HEK293 (cell line): Measurements from ENCODE around the gene PACS1.
A peak's percentile ranks its signal among the peaks of the same experiment; 100 is the strongest.

Experiments used
- CTCF ChIA-PET: fragments of 350-600 bp; formaldehyde crosslinking; extraction: SDS; loops from one replicate; lab custom pipeline; 2021; ENCODE audit warnings: antibody characterized with exemption; lab: Yijun Ruan, JAX
- POLR2A ChIA-PET: fragments of 300-600 bp; formaldehyde crosslinking; extraction: SDS; loops from one replicate; lab custom pipeline; 2020; ENCODE audit warnings: antibody characterized with exemption, inconsistent platforms; lab: Yijun Ruan, JAX
- H3K27ac ChIP-seq: fragments of 200-500 bp; sonication (Bioruptor generic); 2 replicates; pipeline ENCODE4 v1.5.1; 2014; ENCODE audit warnings: low read depth, low read length, control low read depth, inconsistent platforms; ENCODE audit errors: extremely low read depth
- H3K36me3 ChIP-seq, 2 experiments: fragments of 200-500 bp in 1 of 2; sonication (Bioruptor generic) in 1 of 2; 1 replicate in 1 of 2; 2 replicates in 1 of 2; pipeline ENCODE4 v1.5.1; 2014 to 2017; ENCODE audit warnings: inconsistent platforms in 2 of 2, low read length in 2 of 2; ENCODE audit not compliant: control insufficient read depth in 2 of 2, insufficient read depth in 1 of 2
- H3K4me1 ChIP-seq: fragments of 200-500 bp; sonication (Bioruptor generic); 2 replicates; pipeline ENCODE4 v1.5.1; 2014; ENCODE audit warnings: mild to moderate bottlenecking, low read length, inconsistent platforms; ENCODE audit not compliant: control insufficient read depth, insufficient read depth
- H3K4me3 ChIP-seq: 2 replicates; pipeline ENCODE4 v1.5.1; 2011; ENCODE audit warnings: low read depth, mild to moderate bottlenecking, control low read depth, low read length, moderate library complexity
- H3K9me3 ChIP-seq: fragments of 200-500 bp; sonication (Bioruptor generic); 2 replicates; pipeline ENCODE4 v1.5.1; 2014; ENCODE audit warnings: low read depth, low read length, inconsistent platforms; ENCODE audit not compliant: control insufficient read depth, insufficient read depth
- EGR2 ChIP-seq: fragments of 450-650 bp; formaldehyde crosslinking; IDR thresholded peaks from 2 replicates; pipeline ENCODE4 v1.5.1; 2016; ENCODE audit warnings: low read depth, missing biosample characterization, missing genetic modification characterization
- GLI2 ChIP-seq: fragments of 450-650 bp; formaldehyde crosslinking; IDR thresholded peaks from 2 replicates; pipeline ENCODE4; 2017; ENCODE audit warnings: missing biosample characterization, missing genetic modification characterization, low read depth, borderline replicate concordance
- GLIS1 ChIP-seq: fragments of 450-650 bp; formaldehyde crosslinking; IDR thresholded peaks from 2 replicates; pipeline ENCODE4 v1.5.1; 2016; ENCODE audit warnings: missing biosample characterization, missing genetic modification characterization
- HOXA7 ChIP-seq: sonication (generic); formaldehyde crosslinking; IDR thresholded peaks from 2 replicates; pipeline ENCODE4 v1.8.1; 2022; ENCODE audit warnings: missing genetic modification reagents, borderline replicate concordance
- HOXD13 ChIP-seq: sonication (generic); formaldehyde crosslinking; IDR thresholded peaks from 2 replicates; pipeline ENCODE4 v1.8.0; 2022; ENCODE audit warnings: missing genetic modification reagents, borderline replicate concordance
- INSM2 ChIP-seq: fragments of 450-650 bp; formaldehyde crosslinking; IDR thresholded peaks from 2 replicates; pipeline ENCODE4 v1.5.1; 2016; ENCODE audit warnings: missing biosample characterization, missing genetic modification characterization
- KLF10 ChIP-seq: fragments of 450-650 bp; IDR thresholded peaks from 2 replicates; pipeline ENCODE4 v1.5.1; 2018; ENCODE audit warnings: missing biosample characterization, mild to moderate bottlenecking, missing genetic modification characterization
- KLF16 ChIP-seq: fragments of 450-650 bp; formaldehyde crosslinking; IDR thresholded peaks from 2 replicates; pipeline ENCODE4 v1.5.1; 2017; ENCODE audit warnings: missing biosample characterization, missing genetic modification characterization
- KLF7 ChIP-seq: fragments of 450-650 bp; formaldehyde crosslinking; IDR thresholded peaks from 2 replicates; pipeline ENCODE4 v1.5.1; 2016; ENCODE audit warnings: missing biosample characterization, missing genetic modification characterization, borderline replicate concordance
- KLF8 ChIP-seq: fragments of 450-650 bp; formaldehyde crosslinking; IDR thresholded peaks from 2 replicates; pipeline ENCODE4 v1.5.1; 2016; ENCODE audit warnings: missing biosample characterization, missing genetic modification characterization
- PATZ1 ChIP-seq: fragments of 450-650 bp; formaldehyde crosslinking; IDR thresholded peaks from 2 replicates; pipeline ENCODE4 v1.5.1; 2016; ENCODE audit warnings: missing biosample characterization, missing genetic modification characterization
- PBX3 ChIP-seq: sonication (generic); formaldehyde crosslinking; IDR thresholded peaks from 2 replicates; pipeline ENCODE4 v1.8.1; 2022; ENCODE audit warnings: mild to moderate bottlenecking, moderate library complexity, missing genetic modification reagents
- REST ChIP-seq: fragments of 450-650 bp; formaldehyde crosslinking; IDR thresholded peaks from 2 replicates; pipeline ENCODE4 v1.5.1; 2016; ENCODE audit warnings: missing biosample characterization, missing genetic modification characterization
- ZBTB17 ChIP-seq: fragments of 450-650 bp; formaldehyde crosslinking; IDR thresholded peaks from 2 replicates; pipeline ENCODE4 v1.5.1; 2016; ENCODE audit warnings: missing biosample characterization, missing genetic modification characterization
- ZBTB20 ChIP-seq: fragments of 450-650 bp; formaldehyde crosslinking; IDR thresholded peaks from 2 replicates; pipeline ENCODE4 v1.5.1; 2016; ENCODE audit warnings: missing biosample characterization, missing genetic modification characterization
- ZFHX2 ChIP-seq: fragments of 450-650 bp; formaldehyde crosslinking; conservative IDR thresholded peaks from 2 replicates; pipeline ENCODE4 v1.5.1; 2016; ENCODE audit warnings: missing biosample characterization, missing genetic modification characterization
- ZIC2 ChIP-seq: fragments of 450-650 bp; formaldehyde crosslinking; IDR thresholded peaks from 2 replicates; pipeline ENCODE4 v1.5.1; 2016; ENCODE audit warnings: missing biosample characterization, missing genetic modification characterization
- ZNF10 ChIP-seq: fragments of 450-650 bp; formaldehyde crosslinking; IDR thresholded peaks from 2 replicates; pipeline ENCODE4 v1.5.1; 2017; ENCODE audit warnings: missing biosample characterization, missing genetic modification characterization
- ZNF2 ChIP-seq: fragments of 450-650 bp; formaldehyde crosslinking; IDR thresholded peaks from 2 replicates; pipeline ENCODE4 v1.5.1; 2016; ENCODE audit warnings: missing biosample characterization, missing genetic modification characterization
- ZNF335 ChIP-seq: fragments of 450-650 bp; formaldehyde crosslinking; conservative IDR thresholded peaks from 2 replicates; pipeline ENCODE4 v1.5.1; 2016; ENCODE audit warnings: missing biosample characterization, missing genetic modification characterization
- ZNF37A ChIP-seq: fragments of 450-650 bp; IDR thresholded peaks from 2 replicates; pipeline ENCODE4 v1.5.1; 2018; ENCODE audit warnings: missing biosample characterization, missing genetic modification characterization
- ZNF600 ChIP-seq: fragments of 450-650 bp; formaldehyde crosslinking; IDR thresholded peaks from 2 replicates; pipeline ENCODE4 v1.5.1; 2016; ENCODE audit warnings: missing biosample characterization, missing genetic modification characterization
- ZNF76 ChIP-seq: fragments of 450-650 bp; formaldehyde crosslinking; IDR thresholded peaks from 2 replicates; pipeline ENCODE4; 2016; ENCODE audit warnings: low read depth, missing biosample characterization, missing genetic modification characterization, borderline replicate concordance

PACS1 gene

GRCh38 chr11:66288671-66289547, 218.8 kb downstream of the PACS1 start, which contains the start of gene YIF1A (continued):
- peak; percentile 69; the same call in 1 of the 2 replicates for TF ChIP-seq ZNF10 (tag by site-specific recombination)
- 0 out of 2 replicates have a peak, but pooled peaks have one; percentile 21 for TF ChIP-seq PBX3 (CRISPR knock-in tag)

- ChIA-PET CTCF (interaction anchor here (0.6 to 2.3 kb wide), 13 partner anchors 9 to 1352 kb away, joined by 3 to 9 read pairs (median 5); partner anchors contain the start of gene RAB1B), POLR2A (interaction anchor here (0.6 to 1.8 kb wide), 28 partner anchors 8 to 510 kb away, joined by 3 to 32 read pairs (median 4); partner anchors contain the start of genes BRMS1, CCDC85B, MRPL11 and NPAS4)
- TF ChIP-seq ZNF600 (tag by site-specific recombination): peak; percentile 80
- TF ChIP-seq KLF16 (tag by site-specific recombination): peak; percentile 40; the same call in 1 of the 2 replicates
- TF ChIP-seq ZNF335 (tag by site-specific recombination): peak; percentile 39
- peak; percentile 78 for TF ChIP-seq ZFHX2 (tag by site-specific recombination)
- peak; percentile 5; the same call in 1 of the 2 replicates for TF ChIP-seq ZIC2 (tag by site-specific recombination)
- TF ChIP-seq ZBTB17: 0 out of 2 replicates have a peak, but pooled peaks have one; percentile 61
- TF ChIP-seq REST: peak; percentile 99
- TF ChIP-seq HOXA7 (CRISPR knock-in tag): no peak
- peak; percentile 15; the same call in 1 of the 2 replicates for TF ChIP-seq PATZ1 (tag by site-specific recombination)
- peak; percentile 61 for TF ChIP-seq EGR2
- TF ChIP-seq INSM2 (tag by site-specific recombination): no peak
- 0 out of 2 replicates have a peak, but pooled peaks have one; percentile 12 for TF ChIP-seq GLIS1
- TF ChIP-seq GLI2 (tag by site-specific recombination): no peak
- TF ChIP-seq KLF7 (tag by site-specific recombination): no peak
- TF ChIP-seq ZBTB20 (tag by site-specific recombination): 0 out of 2 replicates have a peak, but pooled peaks have one; percentile 38
- TF ChIP-seq HOXD13 (CRISPR knock-in tag): 0 out of 2 replicates have a peak, but pooled peaks have one; percentile 27
- 0 out of 2 replicates have a peak, but pooled peaks have one; percentile 28 for TF ChIP-seq KLF8 (tag by site-specific recombination)
- 0 out of 2 replicates have a peak, but pooled peaks have one; percentile 18 for TF ChIP-seq KLF10 (tag by site-specific recombination)
- TF ChIP-seq ZNF37A (tag by site-specific recombination): no peak
- TF ChIP-seq ZNF76: no peak
- 0 out of 2 replicates have a peak, but pooled peaks have one; percentile 27 for TF ChIP-seq ZNF2 (tag by site-specific recombination)
These were observed 219.7 kb downstream of the PACS1 start for GRCh38 chr11:66289548-66290329.

More at GRCh38 chr11:66289548-66290329, 219.7 kb downstream of the PACS1 start:
- no peak overlapping the region for H3K27ac ChIP-seq
- no peaks in the 10 kb centered on the region for H3K9me3 ChIP-seq
- H3K36me3 ChIP-seq: peaks cover 0 to 20% of the 10 kb centered on the region in 2 experiments; a peak in 1 of 3 replicates
- H3K4me3 ChIP-seq: peak overlapping the region; percentile 46
- H3K4me1 ChIP-seq: no peaks in the 10 kb centered on the region
